Measurements from ENCODE around the gene PXN. TPM values are rescaled to one million over a fixed set of nuclear protein-coding genes. Genes with fewer than 3 reads are reported as not detected.
A peak's percentile ranks its signal among the peaks of the same experiment; 100 is the strongest.

Gene PXN
- total and polyA plus RNA-seq, 2 experiments from 2014 or later: 38.4 to 76.0 TPM

DNA sequence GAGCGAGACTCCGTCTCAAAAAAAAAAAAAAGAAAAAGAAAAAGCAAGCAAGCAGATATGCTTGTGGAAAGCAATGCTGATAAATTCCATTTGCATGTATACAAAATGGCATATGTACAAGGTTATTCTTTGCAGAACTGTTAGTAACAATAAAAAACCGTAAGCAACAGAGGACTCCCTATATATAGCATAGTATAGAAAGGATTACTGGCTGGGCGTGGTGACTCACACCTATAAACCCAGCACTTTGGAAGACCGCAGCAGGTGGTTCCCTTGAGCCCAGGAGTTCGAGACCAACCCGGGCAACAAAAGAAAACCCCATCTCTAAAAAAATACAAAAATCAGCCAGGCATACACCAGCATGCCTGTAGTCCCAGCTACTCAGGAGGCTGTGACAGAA is 84.6 kb downstream of the PXN start (continued):
- TF ChIP-seq EZH2 (IDR thresholded peaks at IDR 0.05; ENCODE audit: low read depth, unreplicated experiment): no peak
- TF ChIP-seq, protein P1, sequence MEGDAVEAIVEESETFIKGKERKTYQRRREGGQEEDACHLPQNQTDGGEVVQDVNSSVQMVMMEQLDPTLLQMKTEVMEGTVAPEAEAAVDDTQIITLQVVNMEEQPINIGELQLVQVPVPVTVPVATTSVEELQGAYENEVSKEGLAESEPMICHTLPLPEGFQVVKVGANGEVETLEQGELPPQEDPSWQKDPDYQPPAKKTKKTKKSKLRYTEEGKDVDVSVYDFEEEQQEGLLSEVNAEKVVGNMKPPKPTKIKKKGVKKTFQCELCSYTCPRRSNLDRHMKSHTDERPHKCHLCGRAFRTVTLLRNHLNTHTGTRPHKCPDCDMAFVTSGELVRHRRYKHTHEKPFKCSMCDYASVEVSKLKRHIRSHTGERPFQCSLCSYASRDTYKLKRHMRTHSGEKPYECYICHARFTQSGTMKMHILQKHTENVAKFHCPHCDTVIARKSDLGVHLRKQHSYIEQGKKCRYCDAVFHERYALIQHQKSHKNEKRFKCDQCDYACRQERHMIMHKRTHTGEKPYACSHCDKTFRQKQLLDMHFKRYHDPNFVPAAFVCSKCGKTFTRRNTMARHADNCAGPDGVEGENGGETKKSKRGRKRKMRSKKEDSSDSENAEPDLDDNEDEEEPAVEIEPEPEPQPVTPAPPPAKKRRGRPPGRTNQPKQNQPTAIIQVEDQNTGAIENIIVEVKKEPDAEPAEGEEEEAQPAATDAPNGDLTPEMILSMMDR (conservative IDR thresholded peaks at IDR 0.05; ENCODE audit: low read depth in 2 of 2): no peak

DNA sequence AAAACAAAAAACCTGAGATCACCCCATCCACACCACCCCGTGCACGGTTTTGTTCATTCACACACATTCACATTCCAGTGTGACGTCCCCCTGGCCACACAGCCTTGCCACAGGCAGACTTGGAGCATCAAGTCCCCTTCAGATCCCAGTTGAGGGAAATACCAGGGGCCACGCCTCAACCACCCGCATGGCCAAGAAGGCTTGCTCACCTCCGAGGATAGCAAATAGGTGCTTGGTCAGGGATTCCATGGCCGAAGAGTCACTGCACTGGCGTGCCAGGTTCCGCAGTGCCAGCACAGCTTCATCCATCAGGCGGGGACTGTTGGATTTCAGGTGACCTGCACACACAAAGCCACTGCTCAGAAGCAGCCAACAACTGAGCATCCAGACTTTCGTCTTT is 90.0 kb downstream of the PXN start:
- Mint-ChIP-seq H3K4me1 (no peaks in the 10 kb centered on the region), H3K27ac (no peak overlapping the region), H3K9me3 (no peaks in the 10 kb centered on the region), H3K4me3 (no peak overlapping the region), H3K27me3 (ENCODE audit: insufficient read depth, low read depth, poor library complexity) (peaks cover 8% of the 10 kb centered on the region), H3K36me3 (ENCODE audit: low read depth) (peaks cover 90% of the 10 kb centered on the region)
- no peak for TF ChIP-seq ZNF331 (CRISPR knock-in tag; IDR thresholded peaks at IDR 0.05; ENCODE audit: low read depth)
- TF ChIP-seq POLR2AphosphoS5 (IDR thresholded peaks at IDR 0.05; ENCODE audit: low read depth): no peak
- TF ChIP-seq, protein P2, sequence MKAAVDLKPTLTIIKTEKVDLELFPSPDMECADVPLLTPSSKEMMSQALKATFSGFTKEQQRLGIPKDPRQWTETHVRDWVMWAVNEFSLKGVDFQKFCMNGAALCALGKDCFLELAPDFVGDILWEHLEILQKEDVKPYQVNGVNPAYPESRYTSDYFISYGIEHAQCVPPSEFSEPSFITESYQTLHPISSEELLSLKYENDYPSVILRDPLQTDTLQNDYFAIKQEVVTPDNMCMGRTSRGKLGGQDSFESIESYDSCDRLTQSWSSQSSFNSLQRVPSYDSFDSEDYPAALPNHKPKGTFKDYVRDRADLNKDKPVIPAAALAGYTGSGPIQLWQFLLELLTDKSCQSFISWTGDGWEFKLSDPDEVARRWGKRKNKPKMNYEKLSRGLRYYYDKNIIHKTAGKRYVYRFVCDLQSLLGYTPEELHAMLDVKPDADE (IDR thresholded peaks at IDR 0.05): no peak
- no peak for TF ChIP-seq ZNF114 (CRISPR knock-in tag; IDR thresholded peaks at IDR 0.05)
- no peak for TF ChIP-seq JUNB (IDR thresholded peaks at IDR 0.05; ENCODE audit: unreplicated experiment)
- peak; percentile 54 for TF ChIP-seq EZH2phosphoT487 (IDR thresholded peaks at IDR 0.05; ENCODE audit: unreplicated experiment)
- H3F3A ChIP-seq (replicated peaks; ENCODE audit: low read depth): peaks cover 9% of the 10 kb centered on the region; the same call in 1 of the 2 replicates
- H3K4me2 ChIP-seq: no peak overlapping the region
- no peaks in the 10 kb centered on the region for H3K4me1 ChIP-seq (ENCODE audit: insufficient read depth)
- no peaks in the 10 kb centered on the region for H3K27me3 ChIP-seq (ENCODE audit: insufficient read depth)
- no peak overlapping the region for H3K4me3 ChIP-seq
- H2AFZ ChIP-seq: no peak overlapping the region
- ATAC-seq (no peak), DNase-seq (ENCODE audit: low spot score) (no peak)
- peaks cover 77% of the 10 kb centered on the region for H3K36me3 ChIP-seq (ENCODE audit: insufficient read depth)
- no peak overlapping the region for H3K27ac ChIP-seq (ENCODE audit: low read depth)
- peaks cover 32% of the 10 kb centered on the region for H4K20me1 ChIP-seq (replicated peaks; ENCODE audit: insufficient read depth)
- H3K9me2 ChIP-seq (ENCODE audit: insufficient read depth): no peaks in the 10 kb centered on the region
- H3K79me2 ChIP-seq (replicated peaks; ENCODE audit: insufficient read depth): no peaks in the 10 kb centered on the region; the same call in none of the 2 replicates

DNA sequence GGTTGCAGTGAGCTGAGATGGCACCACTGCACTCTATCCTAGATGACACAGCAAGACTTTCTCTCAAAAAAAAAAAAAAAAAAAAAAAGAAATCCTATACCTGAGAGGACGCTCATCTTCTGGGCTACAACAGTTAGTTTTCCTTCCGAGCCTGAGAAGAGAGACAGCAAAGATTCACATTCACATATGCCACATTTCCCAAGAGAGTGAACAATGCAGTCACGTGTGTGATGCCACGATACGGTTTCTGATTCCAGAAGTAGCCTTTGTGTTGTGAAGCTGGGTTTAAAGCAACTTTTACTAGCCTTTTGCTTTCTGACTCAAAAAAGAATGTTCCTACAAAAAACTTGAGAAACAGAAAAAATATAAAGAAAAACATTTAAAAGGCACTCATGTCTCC is 90.5 kb downstream of the PXN start:
- H3K4me3 ChIP-seq: no peak overlapping the region
- no peaks in the 10 kb centered on the region for H3K9me2 ChIP-seq (ENCODE audit: insufficient read depth)
- ATAC-seq (no peak), DNase-seq (ENCODE audit: low spot score) (no peak)
- H3K36me3 ChIP-seq (ENCODE audit: insufficient read depth): peaks cover 82% of the 10 kb centered on the region
- H3K27ac Mint-ChIP-seq: no peak overlapping the region; the same call in 1 of the 2 replicates
- H3K4me1 Mint-ChIP-seq: no peaks in the 10 kb centered on the region
- no peaks in the 10 kb centered on the region for H3K9me3 Mint-ChIP-seq
- peaks cover 90% of the 10 kb centered on the region for H3K36me3 Mint-ChIP-seq (ENCODE audit: low read depth)
- H3K4me3 Mint-ChIP-seq: no peak overlapping the region
- no peak overlapping the region for H3K27ac ChIP-seq (ENCODE audit: low read depth)
- no peaks in the 10 kb centered on the region for H3K27me3 ChIP-seq (ENCODE audit: insufficient read depth)
- no peak overlapping the region for H2AFZ ChIP-seq
- H3K27me3 Mint-ChIP-seq (ENCODE audit: insufficient read depth, low read depth, poor library complexity): peaks cover 9% of the 10 kb centered on the region
- peaks cover 32% of the 10 kb centered on the region for H4K20me1 ChIP-seq (replicated peaks; ENCODE audit: insufficient read depth)
- H3K79me2 ChIP-seq (replicated peaks; ENCODE audit: insufficient read depth): no peaks in the 10 kb centered on the region; the same call in none of the 2 replicates
- no peak overlapping the region for H3K4me2 ChIP-seq
- H3K4me1 ChIP-seq (ENCODE audit: insufficient read depth): no peaks in the 10 kb centered on the region
- H3F3A ChIP-seq (replicated peaks; ENCODE audit: low read depth): peaks cover 9% of the 10 kb centered on the region; the same call in 1 of the 2 replicates
- TF ChIP-seq ZNF114 (CRISPR knock-in tag; IDR thresholded peaks at IDR 0.05) (no peak), NANOG (IDR thresholded peaks at IDR 0.05; ENCODE audit: borderline replicate concordance) (no peak)
- TF ChIP-seq, protein P3, sequence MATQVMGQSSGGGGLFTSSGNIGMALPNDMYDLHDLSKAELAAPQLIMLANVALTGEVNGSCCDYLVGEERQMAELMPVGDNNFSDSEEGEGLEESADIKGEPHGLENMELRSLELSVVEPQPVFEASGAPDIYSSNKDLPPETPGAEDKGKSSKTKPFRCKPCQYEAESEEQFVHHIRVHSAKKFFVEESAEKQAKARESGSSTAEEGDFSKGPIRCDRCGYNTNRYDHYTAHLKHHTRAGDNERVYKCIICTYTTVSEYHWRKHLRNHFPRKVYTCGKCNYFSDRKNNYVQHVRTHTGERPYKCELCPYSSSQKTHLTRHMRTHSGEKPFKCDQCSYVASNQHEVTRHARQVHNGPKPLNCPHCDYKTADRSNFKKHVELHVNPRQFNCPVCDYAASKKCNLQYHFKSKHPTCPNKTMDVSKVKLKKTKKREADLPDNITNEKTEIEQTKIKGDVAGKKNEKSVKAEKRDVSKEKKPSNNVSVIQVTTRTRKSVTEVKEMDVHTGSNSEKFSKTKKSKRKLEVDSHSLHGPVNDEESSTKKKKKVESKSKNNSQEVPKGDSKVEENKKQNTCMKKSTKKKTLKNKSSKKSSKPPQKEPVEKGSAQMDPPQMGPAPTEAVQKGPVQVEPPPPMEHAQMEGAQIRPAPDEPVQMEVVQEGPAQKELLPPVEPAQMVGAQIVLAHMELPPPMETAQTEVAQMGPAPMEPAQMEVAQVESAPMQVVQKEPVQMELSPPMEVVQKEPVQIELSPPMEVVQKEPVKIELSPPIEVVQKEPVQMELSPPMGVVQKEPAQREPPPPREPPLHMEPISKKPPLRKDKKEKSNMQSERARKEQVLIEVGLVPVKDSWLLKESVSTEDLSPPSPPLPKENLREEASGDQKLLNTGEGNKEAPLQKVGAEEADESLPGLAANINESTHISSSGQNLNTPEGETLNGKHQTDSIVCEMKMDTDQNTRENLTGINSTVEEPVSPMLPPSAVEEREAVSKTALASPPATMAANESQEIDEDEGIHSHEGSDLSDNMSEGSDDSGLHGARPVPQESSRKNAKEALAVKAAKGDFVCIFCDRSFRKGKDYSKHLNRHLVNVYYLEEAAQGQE (IDR thresholded peaks at IDR 0.05; ENCODE audit: unreplicated experiment): no peak

Data from GM23338 (cell line).